K562 (cell line): ENCODE results near the gene SLCO2A1.

ENCODE experiments used
- KLF16 ChIP-seq: IDR thresholded peaks from 2 replicates; pipeline ENCODE4 v1.6.1; 2016; ENCODE audit warnings: antibody characterized with exemption
- KLF6 ChIP-seq: fragments of 250-450 bp; sonication (Bioruptor Pico); IDR thresholded peaks from 2 replicates; pipeline ENCODE4 v1.4.0; 2020; ENCODE audit warnings: mild to moderate bottlenecking, moderate library complexity, borderline replicate concordance
- NFE2 ChIP-seq: IDR thresholded peaks from 2 replicates; pipeline ENCODE4 v1.6.1; 2014; ENCODE audit warnings: antibody characterized with exemption, low read depth
- ZNF707 ChIP-seq: fragments of 250-450 bp; sonication (Bioruptor Pico); conservative IDR thresholded peaks from 2 replicates; pipeline ENCODE4 v1.8.0; 2022; ENCODE audit warnings: inconsistent platforms, mild to moderate bottlenecking, moderate library complexity

- TF ChIP-seq ZNF707 (CRISPR knock-in tag) (no peak), NFE2 (peak; percentile 2; the same call in 1 of the 2 replicates), KLF16 (no peak), KLF6 (CRISPR knock-in tag) (no peak)
Measured at GRCh38 chr3:133943639-133944141, 86.0 kb downstream of the SLCO2A1 start.
